ENCODE data around the gene TCEAL3. TPM values are rescaled to one million over a fixed set of nuclear protein-coding genes. Genes with fewer than 3 reads are reported as not detected.
"Not testable (repeated sequence)": the region's sequence is repeated elsewhere in the genome, so short reads cannot be mapped to it uniquely, and the experiment has no call there.

Gene TCEAL3
- total RNA-seq, 1 experiment from 2014 or later = 2.7 TPM

DNA sequence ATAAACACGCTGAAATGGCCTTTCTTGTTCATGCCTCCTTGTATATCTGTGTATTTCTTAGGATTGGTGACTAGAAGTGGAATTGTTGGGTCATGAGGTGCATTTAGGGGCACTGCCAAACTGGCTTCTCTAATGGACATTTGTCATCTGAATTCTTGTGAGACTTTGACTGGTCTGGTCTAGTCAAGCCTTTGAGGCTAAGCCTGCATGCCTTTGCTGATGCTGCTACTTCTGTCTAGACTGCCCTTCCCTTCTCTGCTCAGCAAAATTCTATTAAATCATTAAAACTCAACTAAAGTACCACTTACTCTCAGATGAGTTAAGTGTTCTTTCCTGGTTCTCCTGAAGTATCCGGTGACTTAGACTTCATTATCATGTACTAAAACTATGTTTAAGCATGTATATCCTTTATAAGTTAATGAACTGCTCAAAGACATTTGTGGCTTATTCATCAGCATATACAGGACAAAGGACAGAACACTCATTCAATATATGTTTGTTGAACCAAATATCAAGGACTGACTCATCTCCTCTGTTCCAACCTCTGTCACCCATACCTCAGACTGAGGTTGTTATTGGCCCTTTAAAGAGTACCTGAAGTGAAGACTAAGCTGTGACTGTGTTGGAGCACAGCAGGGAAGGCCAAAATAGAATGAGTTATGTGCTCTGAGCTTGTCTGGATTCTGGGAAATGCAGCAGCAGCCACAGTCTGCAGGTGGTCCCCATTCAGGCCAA is 30.0 kb downstream of the TCEAL3 start:
- Mint-ChIP-seq H3K4me1 (ENCODE audit: low read depth, unreplicated experiment) (peaks cover 6% of the 10 kb centered on the region), H3K36me3 (ENCODE audit: insufficient read depth, unreplicated experiment) (no peaks in the 10 kb centered on the region), H3K4me3 (ENCODE audit: unreplicated experiment) (no peak overlapping the region), H3K27ac (ENCODE audit: unreplicated experiment) (no peak overlapping the region), H3K9me3 (ENCODE audit: unreplicated experiment) (no peaks in the 10 kb centered on the region), H3K27me3 (ENCODE audit: insufficient read depth, unreplicated experiment) (no peaks in the 10 kb centered on the region)
- TF ChIP-seq, protein P1, sequence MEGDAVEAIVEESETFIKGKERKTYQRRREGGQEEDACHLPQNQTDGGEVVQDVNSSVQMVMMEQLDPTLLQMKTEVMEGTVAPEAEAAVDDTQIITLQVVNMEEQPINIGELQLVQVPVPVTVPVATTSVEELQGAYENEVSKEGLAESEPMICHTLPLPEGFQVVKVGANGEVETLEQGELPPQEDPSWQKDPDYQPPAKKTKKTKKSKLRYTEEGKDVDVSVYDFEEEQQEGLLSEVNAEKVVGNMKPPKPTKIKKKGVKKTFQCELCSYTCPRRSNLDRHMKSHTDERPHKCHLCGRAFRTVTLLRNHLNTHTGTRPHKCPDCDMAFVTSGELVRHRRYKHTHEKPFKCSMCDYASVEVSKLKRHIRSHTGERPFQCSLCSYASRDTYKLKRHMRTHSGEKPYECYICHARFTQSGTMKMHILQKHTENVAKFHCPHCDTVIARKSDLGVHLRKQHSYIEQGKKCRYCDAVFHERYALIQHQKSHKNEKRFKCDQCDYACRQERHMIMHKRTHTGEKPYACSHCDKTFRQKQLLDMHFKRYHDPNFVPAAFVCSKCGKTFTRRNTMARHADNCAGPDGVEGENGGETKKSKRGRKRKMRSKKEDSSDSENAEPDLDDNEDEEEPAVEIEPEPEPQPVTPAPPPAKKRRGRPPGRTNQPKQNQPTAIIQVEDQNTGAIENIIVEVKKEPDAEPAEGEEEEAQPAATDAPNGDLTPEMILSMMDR (IDR thresholded peaks at IDR 0.05; ENCODE audit: insufficient read depth in 1 of 2, low read depth in 1 of 2, low read length in 1 of 2, severe bottlenecking in 1 of 2, unreplicated experiment in 1 of 2) = no peak
- intact Hi-C loops (cut with micrococcal nuclease; ENCODE audit: unreplicated experiment) = no loop called here
- Histone ChIP-seq H3K36me3 (ENCODE audit: control insufficient read depth, insufficient read depth, low read length) (no peaks in the 10 kb centered on the region), H3K4me1 (peaks cover 13% of the 10 kb centered on the region; the same call in 1 of the 2 replicates), H3K27me3 (replicated peaks; ENCODE audit: control insufficient read depth, insufficient read depth, low read length) (no peaks in the 10 kb centered on the region), H3K4me3 (ENCODE audit: low read depth, low read length) (no peak overlapping the region), H3K9me3 (no peaks in the 10 kb centered on the region)
- ChIA-PET CTCF (interaction anchor here (1.7 kb wide), 1 partner anchor 8 kb away, joined by 4 read pairs; no protein-coding TSS in a partner anchor), POLR2A (no interaction called here)
- no peak for DNase-seq
- no TSS peak for BruUV-seq (replicated peaks)

DNA sequence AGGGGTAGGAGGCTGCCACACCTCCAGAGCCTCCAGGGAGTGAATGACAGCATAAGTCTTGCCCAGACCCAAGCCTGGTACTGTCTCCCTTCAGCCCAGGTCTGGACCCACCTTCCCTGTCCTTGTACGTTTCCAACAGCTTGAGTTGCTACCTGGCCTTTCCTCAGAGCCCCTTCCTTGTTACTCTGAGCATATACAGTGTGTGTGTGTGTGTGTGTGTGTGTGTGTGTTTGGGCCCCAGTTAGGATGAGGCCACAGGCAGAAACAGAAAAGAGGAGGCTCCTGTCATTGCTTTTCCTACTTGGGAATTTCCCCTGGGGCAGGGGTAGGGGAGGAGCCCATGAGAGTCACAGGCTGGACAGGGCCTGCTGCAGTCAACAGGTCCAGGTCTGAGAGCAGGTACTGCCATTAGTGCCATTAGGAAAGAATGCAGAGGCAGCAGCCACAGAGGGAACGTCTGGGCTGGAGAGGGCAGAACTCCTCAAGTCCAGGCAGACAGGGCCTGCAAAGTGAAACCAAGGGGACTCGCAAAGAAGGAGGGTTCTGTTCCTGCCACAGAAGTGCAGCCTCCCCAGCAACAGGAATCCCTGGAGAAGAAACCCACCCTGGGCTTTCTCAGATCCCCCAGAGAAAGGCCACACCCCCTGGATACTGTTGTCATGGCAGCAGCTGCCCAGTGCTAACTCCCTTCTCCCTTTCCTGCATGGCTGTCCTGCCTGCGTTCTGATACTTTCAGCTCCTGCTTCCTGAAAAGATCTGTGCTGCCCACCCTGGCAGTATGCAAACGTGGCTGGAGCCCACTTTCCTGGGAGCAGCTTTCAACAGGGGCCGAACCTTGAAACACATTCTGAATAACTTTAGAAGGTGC is 30.9 kb downstream of the TCEAL3 start:
- H3K36me3 ChIP-seq (ENCODE audit: control insufficient read depth, insufficient read depth, low read length); H3K9me3 Mint-ChIP-seq (ENCODE audit: unreplicated experiment); intact Hi-C loops (cut with micrococcal nuclease; ENCODE audit: unreplicated experiment); H3K36me3 Mint-ChIP-seq (ENCODE audit: insufficient read depth, unreplicated experiment); POLR2A ChIA-PET; BruUV-seq (replicated peaks); H3K27me3 ChIP-seq (replicated peaks; ENCODE audit: control insufficient read depth, insufficient read depth, low read length); H3K4me1 Mint-ChIP-seq (ENCODE audit: low read depth, unreplicated experiment); H3K9me3 ChIP-seq; H3K27me3 Mint-ChIP-seq (ENCODE audit: insufficient read depth, unreplicated experiment); H3K4me3 Mint-ChIP-seq (ENCODE audit: unreplicated experiment); H3K4me3 ChIP-seq (ENCODE audit: low read depth, low read length); H3K27ac Mint-ChIP-seq (ENCODE audit: unreplicated experiment): not testable (repeated sequence)
- peak in 1 of 2 experiments; percentile 14 for DNase-seq
- H3K4me1 ChIP-seq = peaks cover 13% of the 10 kb centered on the region; the same call in 1 of the 2 replicates
- CTCF ChIA-PET = interaction anchor here (1.7 kb wide), 1 partner anchor 9 kb away, joined by 4 read pairs; no protein-coding TSS in a partner anchor

DNA sequence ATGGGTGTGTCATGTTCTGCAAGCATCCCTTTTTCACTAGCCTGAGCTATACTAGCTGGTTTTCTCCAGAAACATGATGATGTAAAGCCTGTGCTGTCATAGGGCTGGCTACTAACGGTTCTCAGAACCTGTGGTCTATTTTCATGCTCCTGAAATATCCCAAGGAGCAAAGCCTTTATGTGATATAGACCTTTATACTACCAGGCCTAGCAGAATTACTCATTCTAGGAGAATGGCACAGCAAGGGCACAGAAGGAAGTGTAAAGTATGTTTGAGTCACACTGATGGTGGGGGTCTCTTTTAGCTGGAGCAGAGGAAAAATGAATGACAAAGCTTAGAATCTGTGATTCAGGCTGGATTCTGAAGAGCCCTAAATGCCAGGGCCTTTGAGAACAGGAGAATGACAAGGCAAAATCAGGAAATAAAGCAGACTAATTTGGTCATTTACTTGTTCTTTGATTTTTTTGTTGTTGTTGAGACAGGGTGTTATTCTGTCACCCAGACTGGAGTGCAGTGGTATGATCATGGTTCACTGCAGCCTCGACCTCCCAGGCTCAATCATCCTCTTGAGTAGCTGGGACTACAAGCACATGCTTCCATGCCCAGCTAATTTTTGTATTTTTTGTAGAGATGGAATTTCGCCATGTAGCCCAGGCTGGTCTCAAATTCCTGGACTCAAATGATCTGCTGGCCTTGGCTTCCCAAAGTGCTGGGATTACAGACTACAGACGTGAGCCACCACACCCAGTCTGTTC is 32.8 kb downstream of the TCEAL3 start:
- H3K4me1 ChIP-seq = peaks cover 13% of the 10 kb centered on the region; the same call in 1 of the 2 replicates
- no TSS peak for BruUV-seq (replicated peaks)
- CTCF ChIA-PET = interaction anchor here (1.7 kb wide), 1 partner anchor 11 kb away, joined by 4 read pairs; no protein-coding TSS in a partner anchor

More for the DNA sequence above, 32.8 kb downstream of the TCEAL3 start:
- POLR2A ChIA-PET = no interaction called here
- Histone ChIP-seq H3K27me3 (replicated peaks; ENCODE audit: control insufficient read depth, insufficient read depth, low read length) (no peaks in the 10 kb centered on the region), H3K36me3 (ENCODE audit: control insufficient read depth, insufficient read depth, low read length) (no peaks in the 10 kb centered on the region), H3K9me3 (no peaks in the 10 kb centered on the region), H3K4me3 (ENCODE audit: low read depth, low read length) (no peak overlapping the region)
- no peak for DNase-seq
- Mint-ChIP-seq H3K27me3 (ENCODE audit: insufficient read depth, unreplicated experiment) (no peaks in the 10 kb centered on the region), H3K4me1 (ENCODE audit: low read depth, unreplicated experiment) (peaks cover 6% of the 10 kb centered on the region), H3K9me3 (ENCODE audit: unreplicated experiment) (no peaks in the 10 kb centered on the region), H3K27ac (ENCODE audit: unreplicated experiment) (no peak overlapping the region), H3K4me3 (ENCODE audit: unreplicated experiment) (no peak overlapping the region), H3K36me3 (ENCODE audit: insufficient read depth, unreplicated experiment) (no peaks in the 10 kb centered on the region)
- TF ChIP-seq, protein P1 (IDR thresholded peaks at IDR 0.05; ENCODE audit: insufficient read depth in 1 of 2, low read depth in 1 of 2, low read length in 1 of 2, severe bottlenecking in 1 of 2, unreplicated experiment in 1 of 2) = no peak
- intact Hi-C loops (cut with micrococcal nuclease; ENCODE audit: unreplicated experiment) = no loop called here
